ENCODE data around the gene MRPL28. TPM values are rescaled to one million over a fixed set of nuclear protein-coding genes. Genes with fewer than 3 reads are reported as not detected.

Gene MRPL28
- total and polyA plus RNA-seq, 2 experiments from 2014 or later: 88.1 to 126 TPM

DNA sequence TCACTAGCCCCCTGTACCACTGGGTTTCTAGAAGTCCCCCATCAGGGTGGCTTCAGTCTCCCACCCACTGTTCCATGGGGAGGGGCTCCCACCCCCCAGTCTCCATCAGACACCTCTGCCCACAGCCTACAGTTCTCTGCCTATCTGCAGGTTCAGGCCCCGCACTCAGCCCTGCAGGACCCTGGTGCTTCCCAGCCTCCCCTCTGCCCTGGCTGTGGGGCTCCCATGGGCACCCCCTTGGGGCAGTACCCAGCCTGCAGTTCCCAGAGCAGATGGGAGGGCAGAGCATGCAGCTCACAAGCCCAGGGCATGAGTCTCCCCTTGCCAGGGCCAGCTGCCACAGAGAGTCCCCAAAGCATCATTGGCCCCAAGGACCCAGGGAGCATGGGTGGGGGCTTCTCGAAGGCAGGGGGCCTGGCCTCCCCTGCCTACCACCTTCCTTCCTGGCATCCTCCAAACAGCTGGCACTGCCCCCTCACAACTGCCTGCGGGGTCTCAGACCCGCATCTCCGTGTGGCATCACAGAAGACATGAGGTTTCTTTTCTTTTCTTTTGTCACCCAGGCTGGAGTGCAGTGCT is 2.8 kb upstream of the MRPL28 start:
- no peak for DNase-seq (ENCODE audit: low spot score)
- H3K36me3 ChIP-seq (replicated peaks; ENCODE audit: insufficient read depth, low read depth): no peaks in the 10 kb centered on the region
- no peaks in the 10 kb centered on the region for H3K9me2 ChIP-seq (replicated peaks; ENCODE audit: insufficient read depth)
- peaks cover 4% of the 10 kb centered on the region for H3K4me1 ChIP-seq (ENCODE audit: insufficient read depth)
- peaks cover 4% of the 10 kb centered on the region for H3K79me2 ChIP-seq
- no peak overlapping the region for H3K4me2 ChIP-seq
- H3K9me3 ChIP-seq (ENCODE audit: low read depth): no peaks in the 10 kb centered on the region
- H2AFZ ChIP-seq: no peak overlapping the region
- H3K27me3 ChIP-seq: no peaks in the 10 kb centered on the region
- H3K4me3 ChIP-seq: no peak overlapping the region
- TF ChIP-seq EZH2phosphoT487 (IDR thresholded peaks at IDR 0.05; ENCODE audit: low read depth, severe bottlenecking, unreplicated experiment): no peak
- TF ChIP-seq, protein P1, sequence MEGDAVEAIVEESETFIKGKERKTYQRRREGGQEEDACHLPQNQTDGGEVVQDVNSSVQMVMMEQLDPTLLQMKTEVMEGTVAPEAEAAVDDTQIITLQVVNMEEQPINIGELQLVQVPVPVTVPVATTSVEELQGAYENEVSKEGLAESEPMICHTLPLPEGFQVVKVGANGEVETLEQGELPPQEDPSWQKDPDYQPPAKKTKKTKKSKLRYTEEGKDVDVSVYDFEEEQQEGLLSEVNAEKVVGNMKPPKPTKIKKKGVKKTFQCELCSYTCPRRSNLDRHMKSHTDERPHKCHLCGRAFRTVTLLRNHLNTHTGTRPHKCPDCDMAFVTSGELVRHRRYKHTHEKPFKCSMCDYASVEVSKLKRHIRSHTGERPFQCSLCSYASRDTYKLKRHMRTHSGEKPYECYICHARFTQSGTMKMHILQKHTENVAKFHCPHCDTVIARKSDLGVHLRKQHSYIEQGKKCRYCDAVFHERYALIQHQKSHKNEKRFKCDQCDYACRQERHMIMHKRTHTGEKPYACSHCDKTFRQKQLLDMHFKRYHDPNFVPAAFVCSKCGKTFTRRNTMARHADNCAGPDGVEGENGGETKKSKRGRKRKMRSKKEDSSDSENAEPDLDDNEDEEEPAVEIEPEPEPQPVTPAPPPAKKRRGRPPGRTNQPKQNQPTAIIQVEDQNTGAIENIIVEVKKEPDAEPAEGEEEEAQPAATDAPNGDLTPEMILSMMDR (IDR thresholded peaks at IDR 0.05; ENCODE audit: poor library complexity): no peak
- no peak overlapping the region for H3K27ac ChIP-seq
- WGBS (ENCODE audit: low lambda C conversion rate, missing lambda C conversion rate): 98% methylated on average over 5 of the region's 5 CpGs
- H4K20me1 ChIP-seq (ENCODE audit: insufficient read depth, poor library complexity, severe bottlenecking): no peaks in the 10 kb centered on the region

DNA sequence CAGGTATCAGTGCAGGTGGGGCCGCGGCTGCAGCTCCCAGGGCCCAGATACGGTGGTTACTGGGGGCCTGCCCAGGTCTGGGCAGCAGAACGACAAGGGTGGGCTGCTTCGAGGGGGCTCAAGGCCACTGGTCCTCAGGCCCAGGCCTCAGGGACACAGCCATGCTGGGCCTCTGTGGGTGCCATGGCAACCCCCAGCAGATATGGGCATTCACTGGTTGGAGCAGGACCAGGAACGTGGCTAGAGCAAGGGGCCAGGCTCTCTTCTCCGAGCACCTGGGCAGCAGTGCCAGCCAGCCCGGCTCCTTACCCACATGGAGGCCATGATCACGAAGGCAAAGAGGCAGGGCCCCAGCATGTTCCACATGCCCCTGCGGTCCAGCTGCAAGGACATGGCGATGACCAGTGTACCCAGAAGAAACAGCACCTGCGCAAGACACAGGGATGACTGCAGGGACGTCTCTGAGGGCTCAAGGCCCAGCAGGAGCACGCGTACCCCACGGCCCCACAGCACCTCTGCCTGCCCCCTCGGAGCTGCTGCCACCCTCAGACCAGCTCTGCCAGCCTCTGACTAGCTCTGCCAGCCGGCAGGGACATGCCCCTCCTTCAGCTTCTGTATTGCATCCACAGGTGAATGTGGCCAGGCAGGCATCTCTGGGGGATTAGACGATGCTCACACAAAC is 2.1 kb upstream of the MRPL28 start:
- Histone ChIP-seq H3K4me1 (ENCODE audit: insufficient read depth) (peaks cover 4% of the 10 kb centered on the region), H3K36me3 (replicated peaks; ENCODE audit: insufficient read depth, low read depth) (no peaks in the 10 kb centered on the region), H3K4me2 (no peak overlapping the region), H4K20me1 (ENCODE audit: insufficient read depth, poor library complexity, severe bottlenecking) (no peaks in the 10 kb centered on the region), H3K4me3 (no peak overlapping the region), H3K79me2 (peaks cover 4% of the 10 kb centered on the region), H3K9me2 (replicated peaks; ENCODE audit: insufficient read depth) (no peaks in the 10 kb centered on the region), H3K9me3 (ENCODE audit: low read depth) (no peaks in the 10 kb centered on the region), H2AFZ (no peak overlapping the region), H3K27me3 (no peaks in the 10 kb centered on the region), H3K27ac (no peak overlapping the region)
- TF ChIP-seq EZH2phosphoT487 (IDR thresholded peaks at IDR 0.05; ENCODE audit: low read depth, severe bottlenecking, unreplicated experiment): no peak
- no peak for TF ChIP-seq EZH2 (IDR thresholded peaks at IDR 0.05; ENCODE audit: borderline replicate concordance)
- TF ChIP-seq, protein P1 (IDR thresholded peaks at IDR 0.05; ENCODE audit: poor library complexity): no peak
- WGBS (ENCODE audit: low lambda C conversion rate, missing lambda C conversion rate): 96% methylated on average over 18 of the region's 19 CpGs
- no peak for DNase-seq (ENCODE audit: low spot score)

DNA sequence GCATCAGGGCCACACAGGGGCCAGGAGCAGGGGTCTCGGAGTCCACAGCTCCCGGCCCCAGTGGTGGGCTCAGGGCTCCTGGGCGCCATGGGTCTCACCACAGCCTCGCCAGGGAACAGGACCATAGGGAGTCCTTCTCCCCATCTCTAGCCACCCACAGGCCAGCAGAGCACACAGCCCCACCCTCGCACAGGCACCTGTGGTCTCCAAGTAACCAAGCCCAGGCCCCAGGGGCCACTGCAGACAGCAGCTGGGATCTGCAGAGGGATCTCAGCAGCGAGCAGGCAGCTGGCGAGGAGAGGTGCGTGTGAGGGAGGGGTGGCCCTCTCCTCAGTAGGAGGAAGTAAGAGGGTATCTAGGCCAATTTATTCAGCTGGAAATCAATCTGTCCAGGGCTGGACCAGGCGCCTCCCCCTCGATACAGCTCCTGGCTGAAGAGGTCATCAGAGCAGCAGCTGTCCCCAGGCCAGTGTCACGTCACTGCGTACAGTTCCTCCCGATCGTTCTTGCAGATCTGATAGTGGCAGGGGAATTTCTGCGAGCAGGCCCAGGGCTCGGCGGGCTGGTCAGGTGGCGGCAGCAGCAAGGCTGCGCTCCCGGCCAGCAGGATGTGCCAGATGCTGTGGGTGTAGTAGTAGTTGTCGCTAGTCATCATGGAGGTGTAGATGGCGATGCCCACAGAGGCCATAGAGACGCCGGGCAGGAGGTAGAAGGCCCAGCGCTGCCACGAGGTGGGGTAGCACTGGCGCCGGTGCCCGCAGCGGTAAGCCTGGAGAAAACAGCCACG is 1.4 kb upstream of the MRPL28 start:
- 95% methylated on average over 31 of the region's 31 CpGs for WGBS (ENCODE audit: low lambda C conversion rate, missing lambda C conversion rate)
- Histone ChIP-seq H3K4me3 (no peak overlapping the region), H3K4me1 (ENCODE audit: insufficient read depth) (peaks cover 4% of the 10 kb centered on the region), H3K4me2 (no peak overlapping the region), H3K79me2 (peaks cover 4% of the 10 kb centered on the region), H3K9me2 (replicated peaks; ENCODE audit: insufficient read depth) (no peaks in the 10 kb centered on the region), H3K27me3 (no peaks in the 10 kb centered on the region), H4K20me1 (ENCODE audit: insufficient read depth, poor library complexity, severe bottlenecking) (no peaks in the 10 kb centered on the region), H3K27ac (no peak overlapping the region), H3K36me3 (replicated peaks; ENCODE audit: insufficient read depth, low read depth) (no peaks in the 10 kb centered on the region), H2AFZ (no peak overlapping the region), H3K9me3 (ENCODE audit: low read depth) (no peaks in the 10 kb centered on the region)
- DNase-seq (ENCODE audit: low spot score): no peak
- TF ChIP-seq, protein P1 (IDR thresholded peaks at IDR 0.05; ENCODE audit: poor library complexity): no peak
- no peak for TF ChIP-seq EZH2phosphoT487 (IDR thresholded peaks at IDR 0.05; ENCODE audit: low read depth, severe bottlenecking, unreplicated experiment)
- TF ChIP-seq EZH2 (IDR thresholded peaks at IDR 0.05; ENCODE audit: borderline replicate concordance): no peak

Data from hepatocyte (in vitro differentiated cells).